WERI-Rb-1 (cell line): ENCODE data around the gene C10orf143.

Experiments
- DNase-seq: peaks from one replicate; pipeline ENCODE4 v3.0.0-alpha.2; 2020
- H3K27ac ChIP-seq: fragments of 250-450 bp; sonication (Bioruptor Pico); 2 replicates; pipeline ENCODE4 v1.5.1; 2020; ENCODE audit warnings: mild to moderate bottlenecking, moderate library complexity
- H3K27me3 ChIP-seq: fragments of 250-450 bp; sonication (Bioruptor Pico); 2 replicates; pipeline ENCODE4 v1.5.1; 2021; ENCODE audit warnings: mild to moderate bottlenecking, low read depth, moderate library complexity; ENCODE audit not compliant: insufficient read depth, severe bottlenecking
- H3K36me3 ChIP-seq: fragments of 250-450 bp; sonication (Bioruptor Pico); 2 replicates; pipeline ENCODE4 v1.5.1; 2020; ENCODE audit warnings: mild to moderate bottlenecking, moderate library complexity
- H3K4me3 ChIP-seq: 2 replicates; pipeline ENCODE4 v1.5.1; 2011; ENCODE audit warnings: low read depth, mild to moderate bottlenecking, control low read depth, low read length
- H3K9me3 ChIP-seq: fragments of 250-450 bp; sonication (Bioruptor Pico); 2 replicates; pipeline ENCODE4 v1.5.1; 2021; ENCODE audit warnings: mild to moderate bottlenecking, moderate library complexity; ENCODE audit not compliant: severe bottlenecking
- TF ChIP-seq, protein P1 (sequence below): IDR thresholded peaks from 2 replicates; pipeline ENCODE4 v1.5.1; 2011; ENCODE audit warnings: low read depth, mild to moderate bottlenecking, control low read depth, inconsistent platforms, low read length

The C10orf143 gene

DNA sequence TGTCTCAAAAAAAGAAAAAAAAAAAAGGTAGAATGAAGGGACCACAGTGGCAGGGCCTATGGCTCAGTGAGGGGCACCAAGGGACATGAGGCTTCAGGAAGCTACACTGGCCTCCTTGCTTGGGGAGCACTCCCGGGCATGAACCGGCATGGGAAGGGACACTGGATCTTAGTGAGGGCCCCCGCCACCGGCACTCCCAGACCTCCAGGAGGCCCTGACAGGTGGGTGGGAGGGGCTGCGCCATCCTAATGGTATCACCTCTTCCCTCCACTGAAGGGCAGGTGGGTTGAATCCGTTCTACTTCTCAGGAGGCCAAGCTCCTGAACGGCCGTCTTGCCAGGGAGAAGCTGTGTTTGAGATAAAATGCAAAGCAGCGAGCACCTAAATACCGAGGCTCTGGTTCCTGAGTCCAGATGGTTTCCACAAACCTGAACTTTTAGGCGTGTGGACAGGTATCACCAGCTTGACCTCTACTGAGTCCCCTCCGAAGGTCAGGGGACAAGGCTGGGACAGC is 69.8 kb downstream of the C10orf143 start:
- H3K9me3 ChIP-seq = no peaks in the 10 kb centered on the region
- no peaks in the 10 kb centered on the region for H3K27me3 ChIP-seq
- no peaks in the 10 kb centered on the region for H3K36me3 ChIP-seq
- no peak overlapping the region for H3K27ac ChIP-seq
- no peak overlapping the region for H3K4me3 ChIP-seq
- DNase-seq = no peak
- TF ChIP-seq, protein P1, sequence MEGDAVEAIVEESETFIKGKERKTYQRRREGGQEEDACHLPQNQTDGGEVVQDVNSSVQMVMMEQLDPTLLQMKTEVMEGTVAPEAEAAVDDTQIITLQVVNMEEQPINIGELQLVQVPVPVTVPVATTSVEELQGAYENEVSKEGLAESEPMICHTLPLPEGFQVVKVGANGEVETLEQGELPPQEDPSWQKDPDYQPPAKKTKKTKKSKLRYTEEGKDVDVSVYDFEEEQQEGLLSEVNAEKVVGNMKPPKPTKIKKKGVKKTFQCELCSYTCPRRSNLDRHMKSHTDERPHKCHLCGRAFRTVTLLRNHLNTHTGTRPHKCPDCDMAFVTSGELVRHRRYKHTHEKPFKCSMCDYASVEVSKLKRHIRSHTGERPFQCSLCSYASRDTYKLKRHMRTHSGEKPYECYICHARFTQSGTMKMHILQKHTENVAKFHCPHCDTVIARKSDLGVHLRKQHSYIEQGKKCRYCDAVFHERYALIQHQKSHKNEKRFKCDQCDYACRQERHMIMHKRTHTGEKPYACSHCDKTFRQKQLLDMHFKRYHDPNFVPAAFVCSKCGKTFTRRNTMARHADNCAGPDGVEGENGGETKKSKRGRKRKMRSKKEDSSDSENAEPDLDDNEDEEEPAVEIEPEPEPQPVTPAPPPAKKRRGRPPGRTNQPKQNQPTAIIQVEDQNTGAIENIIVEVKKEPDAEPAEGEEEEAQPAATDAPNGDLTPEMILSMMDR = no peak

DNA sequence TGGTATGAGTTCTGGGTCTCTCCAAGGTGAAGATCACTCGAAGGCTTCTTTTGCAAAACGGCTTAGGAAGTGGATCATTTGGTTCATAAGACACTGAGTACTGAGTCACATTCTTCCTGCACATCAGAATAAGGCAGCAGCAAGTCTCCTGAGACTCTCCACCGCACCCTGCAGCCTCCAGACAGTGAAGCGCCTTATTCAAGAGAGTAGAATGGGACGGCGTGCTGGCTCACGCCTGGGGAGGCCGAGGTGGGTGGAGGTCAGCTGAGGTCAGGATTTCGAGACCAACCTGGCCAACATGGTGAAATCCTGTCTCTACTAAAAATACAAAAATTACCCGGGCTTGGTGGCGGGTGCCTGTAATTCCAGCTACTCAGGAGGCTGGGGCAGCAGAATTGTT is 70.3 kb downstream of the C10orf143 start:
- TF ChIP-seq, protein P1 = no peak
- no peaks in the 10 kb centered on the region for H3K27me3 ChIP-seq
- no peak overlapping the region for H3K4me3 ChIP-seq
- H3K27ac ChIP-seq = no peak overlapping the region
- no peak for DNase-seq
- no peaks in the 10 kb centered on the region for H3K9me3 ChIP-seq
- no peaks in the 10 kb centered on the region for H3K36me3 ChIP-seq

DNA sequence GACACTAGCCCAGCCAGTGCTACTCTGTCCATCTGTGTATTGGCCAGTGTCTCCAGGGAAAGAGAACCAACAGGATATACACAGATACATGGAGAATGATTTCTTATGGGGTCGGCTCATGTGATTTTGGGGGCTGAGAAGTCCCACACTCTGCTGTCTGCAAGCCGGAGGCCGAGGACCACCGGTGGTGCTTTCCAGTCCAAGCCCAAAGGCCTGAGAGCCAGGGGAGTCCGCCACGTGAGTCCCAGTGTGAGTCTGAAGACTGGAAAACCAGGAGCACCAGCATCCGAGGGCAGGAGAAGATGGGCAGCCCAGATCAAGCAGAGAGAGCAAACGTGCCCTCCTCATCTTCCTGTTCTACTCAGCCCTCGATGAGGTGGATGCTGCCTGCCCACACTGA is 71.5 kb downstream of the C10orf143 start:
- H3K4me3 ChIP-seq = no peak overlapping the region
- H3K27me3 ChIP-seq = no peaks in the 10 kb centered on the region
- no peak overlapping the region for H3K27ac ChIP-seq
- TF ChIP-seq, protein P1 = no peak
- no peaks in the 10 kb centered on the region for H3K9me3 ChIP-seq
- DNase-seq = no peak
- H3K36me3 ChIP-seq = no peaks in the 10 kb centered on the region

DNA sequence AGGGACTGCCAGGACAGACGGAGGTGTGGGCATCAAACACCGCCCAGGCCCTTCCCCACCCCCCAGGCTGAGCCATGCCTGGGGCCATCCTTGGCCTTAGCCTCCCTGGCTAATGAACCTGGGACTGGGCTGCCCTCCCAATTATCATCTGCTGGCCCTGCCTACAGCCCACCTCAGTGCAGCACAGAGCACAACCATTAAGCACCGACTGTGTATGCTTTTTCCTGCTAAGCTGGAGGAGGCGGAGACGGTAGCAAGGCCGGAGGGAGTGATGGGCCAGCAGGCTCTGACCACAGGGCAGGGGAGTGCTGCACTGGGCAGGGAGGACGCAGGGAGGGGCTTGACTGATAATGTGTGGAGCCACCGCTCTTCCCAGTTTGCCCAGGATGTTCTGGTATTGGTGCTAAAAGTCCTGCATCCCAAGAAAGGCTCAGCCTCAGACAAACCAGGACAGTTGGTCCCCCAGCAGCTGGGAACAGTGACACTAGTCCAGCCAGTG is 72.0 kb downstream of the C10orf143 start:
- no peak for DNase-seq
- Histone ChIP-seq H3K4me3 (no peak overlapping the region), H3K9me3 (no peaks in the 10 kb centered on the region), H3K27ac (no peak overlapping the region), H3K27me3 (no peaks in the 10 kb centered on the region), H3K36me3 (no peaks in the 10 kb centered on the region)
- TF ChIP-seq, protein P1 = no peak

DNA sequence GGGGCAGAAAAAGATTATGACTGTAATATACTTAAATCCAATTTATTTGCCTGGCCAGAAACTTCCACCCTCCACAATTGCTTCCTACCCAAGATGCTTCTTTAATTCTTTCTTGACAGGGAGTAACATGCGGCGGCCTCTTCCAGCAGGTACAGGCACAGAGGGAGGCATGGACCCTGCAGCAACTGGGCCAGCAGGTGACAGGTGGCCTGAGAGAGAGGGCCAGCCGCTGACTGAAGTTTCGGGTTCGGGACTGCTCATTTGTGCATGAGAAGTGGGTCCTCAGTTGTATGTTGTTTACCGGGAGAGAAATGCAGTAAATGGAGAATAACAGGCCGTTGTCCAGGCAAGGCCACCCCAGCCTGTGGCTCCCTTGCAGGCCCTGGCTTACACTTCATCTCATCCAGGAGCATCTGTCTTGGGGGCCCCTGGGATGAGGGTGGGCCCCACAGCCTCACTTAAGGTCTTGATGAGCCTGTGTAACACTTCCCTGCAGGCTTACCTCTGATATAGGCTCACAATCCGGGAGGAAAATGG is 72.5 kb downstream of the C10orf143 start:
- TF ChIP-seq, protein P1 = no peak
- no peaks in the 10 kb centered on the region for H3K9me3 ChIP-seq
- no peak overlapping the region for H3K27ac ChIP-seq
- no peak overlapping the region for H3K4me3 ChIP-seq
- H3K36me3 ChIP-seq = no peaks in the 10 kb centered on the region
- no peak for DNase-seq
- no peaks in the 10 kb centered on the region for H3K27me3 ChIP-seq

DNA sequence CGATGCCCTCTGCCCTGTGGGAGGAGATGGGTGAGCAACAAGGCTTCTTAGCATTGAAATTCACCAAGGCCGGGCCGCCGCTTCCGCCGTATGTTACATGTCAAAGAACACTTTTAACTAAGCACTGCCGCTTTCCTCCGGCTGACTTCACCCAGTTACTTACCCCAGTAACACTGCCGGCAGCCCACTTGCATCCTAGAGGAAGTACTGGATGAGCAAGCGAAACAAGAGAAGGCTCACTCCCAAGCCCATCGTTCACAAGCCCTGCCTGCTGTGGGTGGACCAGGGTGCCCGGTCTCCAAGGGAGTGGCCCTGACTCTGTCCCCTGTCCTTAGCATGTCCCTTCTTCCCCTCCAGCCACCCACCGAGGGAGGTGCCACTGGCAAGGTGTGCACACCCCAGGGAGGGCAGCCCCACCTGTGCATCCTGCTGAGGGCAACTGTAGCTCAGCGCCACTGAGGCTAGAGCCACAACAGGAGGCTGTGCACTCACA is 73.4 kb downstream of the C10orf143 start:
- no peaks in the 10 kb centered on the region for H3K36me3 ChIP-seq
- H3K27me3 ChIP-seq = no peaks in the 10 kb centered on the region
- H3K4me3 ChIP-seq = no peak overlapping the region
- TF ChIP-seq, protein P1 = no peak
- no peaks in the 10 kb centered on the region for H3K9me3 ChIP-seq
- no peak for DNase-seq
- H3K27ac ChIP-seq = no peak overlapping the region
